DND-41 (cell line): Measurements from ENCODE around the gene NPPC.

Source experiments
- EZH2 ChIP-seq: IDR thresholded peaks from 3 replicates; pipeline ENCODE4 v1.6.1; 2012; ENCODE audit warnings: borderline replicate concordance, low read depth, mild to moderate bottlenecking, moderate library complexity, low read length, inconsistent platforms; ENCODE audit not compliant: severe bottlenecking
- TF ChIP-seq, protein P1 (sequence below): IDR thresholded peaks from 2 replicates; pipeline ENCODE4 v1.5.1; 2012; ENCODE audit warnings: borderline replicate concordance, low read length, moderate library complexity, mild to moderate bottlenecking; ENCODE audit not compliant: poor library complexity, severe bottlenecking; ENCODE audit errors: extremely low read depth

GRCh38 chr2:231884438-231885140 lies 41.6 kb downstream of the NPPC start:
- TF ChIP-seq, protein P1, sequence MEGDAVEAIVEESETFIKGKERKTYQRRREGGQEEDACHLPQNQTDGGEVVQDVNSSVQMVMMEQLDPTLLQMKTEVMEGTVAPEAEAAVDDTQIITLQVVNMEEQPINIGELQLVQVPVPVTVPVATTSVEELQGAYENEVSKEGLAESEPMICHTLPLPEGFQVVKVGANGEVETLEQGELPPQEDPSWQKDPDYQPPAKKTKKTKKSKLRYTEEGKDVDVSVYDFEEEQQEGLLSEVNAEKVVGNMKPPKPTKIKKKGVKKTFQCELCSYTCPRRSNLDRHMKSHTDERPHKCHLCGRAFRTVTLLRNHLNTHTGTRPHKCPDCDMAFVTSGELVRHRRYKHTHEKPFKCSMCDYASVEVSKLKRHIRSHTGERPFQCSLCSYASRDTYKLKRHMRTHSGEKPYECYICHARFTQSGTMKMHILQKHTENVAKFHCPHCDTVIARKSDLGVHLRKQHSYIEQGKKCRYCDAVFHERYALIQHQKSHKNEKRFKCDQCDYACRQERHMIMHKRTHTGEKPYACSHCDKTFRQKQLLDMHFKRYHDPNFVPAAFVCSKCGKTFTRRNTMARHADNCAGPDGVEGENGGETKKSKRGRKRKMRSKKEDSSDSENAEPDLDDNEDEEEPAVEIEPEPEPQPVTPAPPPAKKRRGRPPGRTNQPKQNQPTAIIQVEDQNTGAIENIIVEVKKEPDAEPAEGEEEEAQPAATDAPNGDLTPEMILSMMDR = no peak
- no peak for TF ChIP-seq EZH2
